Gastroesophageal sphincter (tissue), 4 donors: Measurements from ENCODE around the gene ANO2. TPM values are rescaled to one million over a fixed set of nuclear protein-coding genes. Genes with fewer than 3 reads are reported as not detected.
A peak's percentile ranks its signal among the peaks of the same experiment; 100 is the strongest.

Experiments used
- ATAC-seq: fragments of 150-250 bp; one replicate; pipeline ENCODE4 v1.9.1; 2016; ENCODE audit warnings: mild to moderate bottlenecking, moderate library complexity
- H3K27ac ChIP-seq, 4 donors: fragments of 200-600 bp; sonication (generic) in 3 of 4; 1 replicate in 3 of 4; 2 replicates in 1 of 4; pipeline ENCODE4 v1.5.1; 2016 to 2019
- H3K27me3 ChIP-seq: fragments of 200-600 bp; sonication (generic); one replicate; pipeline ENCODE4 v1.5.1; 2019
- H3K36me3 ChIP-seq, 2 donors: fragments of 200-600 bp; sonication (generic); one replicate each; pipeline ENCODE4 v1.5.1; 2019; ENCODE audit warnings: control low read depth in 1 of 2
- H3K4me1 ChIP-seq, 3 donors: fragments of 200-600 bp; sonication (generic); 1 replicate in 2 of 3; 2 replicates in 1 of 3; pipeline ENCODE4 v1.5.1; 2016 to 2019; ENCODE audit warnings: control low read depth in 2 of 3
- H3K4me3 ChIP-seq, 2 donors: fragments of 200-600 bp; sonication (generic); one replicate each; pipeline ENCODE4 v1.5.1; 2019; ENCODE audit warnings: mild to moderate bottlenecking in 1 of 2, moderate library complexity in 1 of 2
- H3K9me3 ChIP-seq, 3 donors: fragments of 200-600 bp; sonication (generic); one replicate each; pipeline ENCODE4 v1.5.1; 2017 to 2019; ENCODE audit warnings: control low read depth in 2 of 3
- CTCF ChIP-seq, 4 experiments: fragments of 200-600 bp in 2 of 4; fragments of 450-650 bp in 2 of 4; sonication (generic) in 1 of 4; IDR thresholded peaks; one replicate each; pipeline ENCODE4 v1.5.1; 2017 to 2019; ENCODE audit warnings: antibody characterized with exemption in 4 of 4, mild to moderate bottlenecking in 2 of 4, moderate library complexity in 2 of 4
- EP300 ChIP-seq: sonication (generic); formaldehyde crosslinking; IDR thresholded peaks from one replicate; pipeline ENCODE4 v1.6.1; 2017; ENCODE audit warnings: antibody characterized with exemption, mild to moderate bottlenecking
- POLR2A ChIP-seq, 2 donors: fragments of 450-650 bp; IDR thresholded peaks; one replicate each; pipeline ENCODE4 v1.6.1; 2017; ENCODE audit warnings: antibody characterized with exemption in 2 of 2, mild to moderate bottlenecking in 2 of 2, moderate library complexity in 1 of 2
- POLR2AphosphoS5 ChIP-seq: sonication (generic); formaldehyde crosslinking; IDR thresholded peaks from one replicate; pipeline ENCODE4 v1.6.1; 2017; ENCODE audit warnings: antibody characterized with exemption
- WGBS, 2 donors: methylation state at CpG; one replicate each; pipeline ENCODE4 v1.1.5; 2018; ENCODE audit warnings: low coverage in 1 of 2; 5-methylcytosine and 5-hydroxymethylcytosine counted together
- total RNA-seq, 4 donors: library from RNA; depleted of rRNA; stranded (reverse); fragments of >200 nt; gene quantifications; one replicate each; pipeline ENCODE4 v1.1.0, GENCODE V29; 2016

ANO2 gene
- 10 to 100 TPM in 1 of 4 donors, 1 to 10 TPM in 3; 3.1 to 10.9 (median 6.7) TPM for total RNA-seq

GRCh38 chr12:5945071-5946008, at the start of gene ANO2:
TSS of gene ANO2 (minus strand) at chr12:5945259. CDS start at chr12:5945217, 42 bp downstream.
- Histone ChIP-seq H3K27me3 (peaks cover 76% of the 10 kb centered on the region), H3K36me3 (no peaks in the 10 kb centered on the region), H3K9me3 (no peaks in the 10 kb centered on the region), H3K4me1 (peaks cover 0 to 12% (median 4%) of the 10 kb centered on the region in 3 donors), H3K4me3 (peak within 1 kb of the TSS; percentile 18 to 47), H3K27ac (no peak within 1 kb of the TSS)
- TF ChIP-seq CTCF (IDR thresholded peaks at IDR 0.05) (no peak), POLR2AphosphoS5 (no peak), POLR2A (IDR thresholded peaks at IDR 0.05) (no peak), EP300 (no peak)
- ATAC-seq: peak; percentile 70
- WGBS, 2 donors: 20 to 33% methylated on average over 6 to 7 of the region's 66 CpGs

GRCh38 chr12:5989621-5990020, 44.6 kb upstream of the ANO2 start:
- Histone ChIP-seq H3K36me3 (peaks cover 0 to 5% of the 10 kb centered on the region in 2 donors), H3K27me3 (no peaks in the 10 kb centered on the region), H3K27ac (no peak overlapping the region), H3K9me3 (no peaks in the 10 kb centered on the region), H3K4me3 (no peak overlapping the region), H3K4me1 (peaks cover 0 to 6% (median 0%) of the 10 kb centered on the region in 3 donors)
- WGBS, 2 donors: 92 to 100% methylated on average over 3 of the region's 3 CpGs
- TF ChIP-seq EP300 (no peak), POLR2A (IDR thresholded peaks at IDR 0.05) (no peak), POLR2AphosphoS5 (no peak), CTCF (IDR thresholded peaks at IDR 0.05) (no peak)
- no peak for ATAC-seq

- peaks cover 0 to under 1% of the 10 kb centered on the region in 2 donors for H3K36me3 ChIP-seq
- peak; percentile 90 for ATAC-seq
Observed at GRCh38 chr12:5988659-5989116, 43.6 kb upstream of the ANO2 start.

GRCh38 chr12:5988088-5988487, 43.0 kb upstream of the ANO2 start:
- no peak for TF ChIP-seq CTCF (IDR thresholded peaks at IDR 0.05)
- no peak for TF ChIP-seq POLR2AphosphoS5
- no peak for TF ChIP-seq EP300
- TF ChIP-seq POLR2A (IDR thresholded peaks at IDR 0.05): no peak
- H3K36me3 ChIP-seq: no peaks in the 10 kb centered on the region
- ATAC-seq: no peak

More at GRCh38 chr12:5988659-5989116, 43.6 kb upstream of the ANO2 start:
- Histone ChIP-seq H3K4me1 (peaks cover 0 to 6% (median 0%) of the 10 kb centered on the region in 3 donors), H3K27ac (no peak overlapping the region), H3K27me3 (no peaks in the 10 kb centered on the region), H3K4me3 (no peak overlapping the region), H3K9me3 (no peaks in the 10 kb centered on the region)
- TF ChIP-seq EP300 (no peak), CTCF (IDR thresholded peaks at IDR 0.05) (peak; percentile 83 to 97 (median 86)), POLR2AphosphoS5 (no peak), POLR2A (IDR thresholded peaks at IDR 0.05) (no peak)
- 3 to 17% methylated on average over 2 to 6 of the region's 10 CpGs for WGBS, 2 donors

More at GRCh38 chr12:5988088-5988487, 43.0 kb upstream of the ANO2 start:
- WGBS, 2 donors: 54 to 55% methylated on average over 6 to 10 of the region's 10 CpGs
- Histone ChIP-seq H3K27ac (no peak overlapping the region), H3K27me3 (no peaks in the 10 kb centered on the region), H3K4me1 (peaks cover 0 to 6% (median 0%) of the 10 kb centered on the region in 3 donors), H3K9me3 (no peaks in the 10 kb centered on the region), H3K4me3 (no peak overlapping the region)
